Measurements from ENCODE around the gene KIF3A. TPM values are rescaled to one million over a fixed set of nuclear protein-coding genes. Genes with fewer than 3 reads are reported as not detected.

Gene KIF3A
- total RNA-seq, 1 donor from 2014 or later, result 27.4 TPM

- peaks cover 8% of the 10 kb centered on the region for H3K27me3 Mint-ChIP-seq (ENCODE audit: low read depth)
- peaks cover 29% of the 10 kb centered on the region for H3K4me1 Mint-ChIP-seq
- peak within 1 kb of the TSS; percentile 76 for H3K4me3 Mint-ChIP-seq
- no peaks in the 10 kb centered on the region for H3K36me3 Mint-ChIP-seq
- H3K27ac Mint-ChIP-seq, result peak within 1 kb of the TSS; percentile 84
- no peak for TF ChIP-seq CTCF (IDR thresholded peaks at IDR 0.05; ENCODE audit: unreplicated experiment)
- DNase-seq (ENCODE audit: low spot score in 2 of 2, unreplicated experiment in 2 of 2), result peak; percentile 37 to 65
- H3K9me3 Mint-ChIP-seq, result no peaks in the 10 kb centered on the region
Measured at GRCh38 chr5:132777209-132778069, 40.1 kb upstream of the KIF3A start, which contains the start of gene SEPTIN8. Gene SEPTIN8 (minus strand): TSS chr5:132777239. CDS start chr5:132777137, 102 bp downstream.

- no peaks in the 10 kb centered on the region for H3K36me3 Mint-ChIP-seq
- no peak for TF ChIP-seq CTCF (IDR thresholded peaks at IDR 0.05; ENCODE audit: unreplicated experiment)
Measured at GRCh38 chr5:132776938-132777208, 39.5 kb upstream of the KIF3A start.

GRCh38 chr5:132776131-132776937 is 39.0 kb upstream of the KIF3A start:
- H3K4me3 Mint-ChIP-seq, result peak overlapping the region; percentile 76
- peaks cover 34% of the 10 kb centered on the region for H3K4me1 Mint-ChIP-seq
- H3K27me3 Mint-ChIP-seq (ENCODE audit: low read depth), result peaks cover 6% of the 10 kb centered on the region
- peak in 1 of 2 experiments; percentile 57 for DNase-seq (ENCODE audit: low spot score in 2 of 2, unreplicated experiment in 2 of 2)
- peak overlapping the region; percentile 84 for H3K27ac Mint-ChIP-seq
- TF ChIP-seq CTCF (IDR thresholded peaks at IDR 0.05; ENCODE audit: unreplicated experiment), result no peak
- H3K36me3 Mint-ChIP-seq, result no peaks in the 10 kb centered on the region
- H3K9me3 Mint-ChIP-seq, result no peaks in the 10 kb centered on the region

More at GRCh38 chr5:132776938-132777208, 39.5 kb upstream of the KIF3A start:
- H3K4me1 Mint-ChIP-seq, result peaks cover 34% of the 10 kb centered on the region
- peaks cover 8% of the 10 kb centered on the region for H3K27me3 Mint-ChIP-seq (ENCODE audit: low read depth)
- H3K4me3 Mint-ChIP-seq, result no peak overlapping the region
- no peak for DNase-seq (ENCODE audit: low spot score in 2 of 2, unreplicated experiment in 2 of 2)
- no peak overlapping the region for H3K27ac Mint-ChIP-seq
- H3K9me3 Mint-ChIP-seq, result no peaks in the 10 kb centered on the region

GRCh38 chr5:132775476-132775961 is 38.2 kb upstream of the KIF3A start:
- H3K27me3 Mint-ChIP-seq (ENCODE audit: low read depth), result peaks cover 6% of the 10 kb centered on the region
- TF ChIP-seq CTCF (IDR thresholded peaks at IDR 0.05; ENCODE audit: unreplicated experiment), result no peak
- peak overlapping the region; percentile 76 for H3K4me3 Mint-ChIP-seq
- no peak for DNase-seq (ENCODE audit: low spot score in 2 of 2, unreplicated experiment in 2 of 2)
- H3K27ac Mint-ChIP-seq, result peak overlapping the region; percentile 84
- H3K36me3 Mint-ChIP-seq, result no peaks in the 10 kb centered on the region
- no peaks in the 10 kb centered on the region for H3K9me3 Mint-ChIP-seq
- peaks cover 34% of the 10 kb centered on the region for H3K4me1 Mint-ChIP-seq

- no peak for TF ChIP-seq CTCF (IDR thresholded peaks at IDR 0.05; ENCODE audit: unreplicated experiment)
- Mint-ChIP-seq H3K27me3 (ENCODE audit: low read depth) (peaks cover 6% of the 10 kb centered on the region), H3K4me1 (peaks cover 34% of the 10 kb centered on the region), H3K36me3 (no peaks in the 10 kb centered on the region), H3K9me3 (no peaks in the 10 kb centered on the region), H3K4me3 (no peak overlapping the region), H3K27ac (no peak overlapping the region)
- no peak for DNase-seq (ENCODE audit: low spot score in 2 of 2, unreplicated experiment in 2 of 2)
Measured at GRCh38 chr5:132774896-132775295, 37.5 kb upstream of the KIF3A start.
